Kidney (tissue), 14 donors: ENCODE measurements around the gene FANCE. TPM values are rescaled to one million over a fixed set of nuclear protein-coding genes. Genes with fewer than 3 reads are reported as not detected.
A peak's percentile ranks its signal among the peaks of the same experiment; 100 is the strongest.

Source experiments
- DNase-seq, 5 donors: peaks; one replicate each; pipeline ENCODE4 v3.0.0-alpha.2; 2013 to 2020
- FAIRE-seq: peaks from 2 replicates; lab custom pipeline; 2012; peaks lifted over from hg19 to GRCh38; lab: Jason Lieb, UNC
- H3K27ac ChIP-seq, 2 donors: one replicate each; pipeline ENCODE4 v1.7.0; 2013; ENCODE audit warnings: low read depth in 2 of 2, low read length in 2 of 2, inconsistent platforms in 1 of 2
- H3K27me3 ChIP-seq: one replicate; pipeline ENCODE4 v1.7.1; 2013; ENCODE audit warnings: low read length, inconsistent platforms; ENCODE audit not compliant: control insufficient read depth, insufficient read depth
- H3K36me3 ChIP-seq, 3 donors: one replicate each; pipeline versions ENCODE4 v1.7.0 to v1.7.1; 2013; ENCODE audit warnings: low read length in 3 of 3, control low read depth in 1 of 3, inconsistent platforms in 1 of 3; ENCODE audit not compliant: insufficient read depth in 3 of 3, control insufficient read depth in 2 of 3
- H3K4me1 ChIP-seq, 3 donors: one replicate each; pipeline versions ENCODE4 v1.7.0 to v1.7.1; 2013; ENCODE audit warnings: low read length in 3 of 3, inconsistent platforms in 1 of 3, low read depth in 1 of 3; ENCODE audit not compliant: control insufficient read depth in 2 of 3, insufficient read depth in 2 of 3
- H3K4me3 ChIP-seq, 3 donors: one replicate each; pipeline versions ENCODE4 v1.7.0 to v1.8.1; 2013; ENCODE audit warnings: low read length in 3 of 3, control low read depth in 1 of 3, inconsistent platforms in 1 of 3
- H3K9ac ChIP-seq, 3 donors: one replicate each; pipeline versions ENCODE4 v1.7.0 to v1.7.1; 2013; ENCODE audit warnings: low read length in 3 of 3, control low read depth in 1 of 3, inconsistent platforms in 1 of 3
- H3K9me3 ChIP-seq, 3 donors: one replicate each; pipeline versions ENCODE4 v1.7.0 to v1.7.1; 2013; ENCODE audit warnings: low read length in 3 of 3, control low read depth in 1 of 3, inconsistent platforms in 1 of 3; ENCODE audit not compliant: control insufficient read depth in 2 of 3, insufficient read depth in 1 of 3
- CTCF ChIP-seq: IDR thresholded peaks from 3 replicates; pipeline ENCODE4 v1.5.1; 2012; ENCODE audit warnings: mild to moderate bottlenecking, moderate library complexity, borderline replicate concordance; ENCODE audit not compliant: insufficient read depth; ENCODE audit errors: extremely low read depth
- intact Hi-C: fragments of 100-400 bp; cut with DNase I; formaldehyde crosslinking; loops from one replicate; pipeline ENCODE4 v1.11.1; 2022
- polyA plus RNA-seq: library from polyadenylated mRNA; stranded (reverse); fragments of 350-450 nt; fragmentation: Illumina TruSeq; extraction: RNeasy Lipid Tissue Mini Kit (QIAGEN cat#74804); gene quantifications from one replicate; pipeline ENCODE4 v1.2.3, GENCODE V29; 2014; ENCODE audit warnings: low read depth, low replicate concordance; ENCODE audit not compliant: insufficient read depth
- total RNA-seq: library from RNA; stranded (reverse); fragmentation: NEBNext Ultra II Directional; extraction: Animal tissue kit (Norgen Biotek cat#: 25700); gene quantifications from one replicate; pipeline ENCODE4 v1.2.1, GENCODE V29; 2021
- donor health status: control.
- donor health status: control.
- donor health status: control.
- donor health status: control.
- donor health status: control.
- donor health status: DM: yes; HTN: yes; CAD: no.
- donor health status: Normal renal cell carcinoma (clear cell type).

Gene FANCE
- total and polyA plus RNA-seq, 2 donors from 2014 or later: 1.2 to 2.7 TPM

- Histone ChIP-seq H3K36me3 (no peaks in the 10 kb centered on the region), H3K27me3 (no peaks in the 10 kb centered on the region), H3K9me3 (no peaks in the 10 kb centered on the region), H3K4me3 (no peak overlapping the region), H3K4me1 (peaks cover 0 to 8% (median 5%) of the 10 kb centered on the region in 3 donors), H3K27ac (no peak overlapping the region), H3K9ac (no peak overlapping the region)
- intact Hi-C loops: loop anchor here (10.0 kb wide), 1 partner anchor 103 kb away; the partner anchor contains the start of gene PPARD
- DNase-seq (peak in 1 of 5 donors; percentile 30), FAIRE-seq (no peak)
- no peak for TF ChIP-seq CTCF
These were observed 3.9 kb upstream of the FANCE start for GRCh38 chr6:35448191-35448590.

GRCh38 chr6:35449287-35449881 is 2.8 kb upstream of the FANCE start:
- no peak overlapping the region for H3K27ac ChIP-seq
- no peak overlapping the region for H3K4me3 ChIP-seq
- no peaks in the 10 kb centered on the region for H3K27me3 ChIP-seq
- no peaks in the 10 kb centered on the region for H3K9me3 ChIP-seq
- no peaks in the 10 kb centered on the region for H3K36me3 ChIP-seq
- peak; percentile 72 for TF ChIP-seq CTCF
- DNase-seq (peak in 2 of 5 donors; percentile 80), FAIRE-seq (no peak)
- intact Hi-C loops: loop anchor here (10.0 kb wide), 1 partner anchor 105 kb away; the partner anchor contains the start of gene PPARD
- peaks cover 0 to 8% (median 5%) of the 10 kb centered on the region in 3 donors for H3K4me1 ChIP-seq
- H3K9ac ChIP-seq: no peak overlapping the region

GRCh38 chr6:35451354-35452182 is 570 bp upstream of the FANCE start:
- intact Hi-C loops: no loop called here
- no peaks in the 10 kb centered on the region for H3K36me3 ChIP-seq
- TF ChIP-seq CTCF: no peak
- peak overlapping the region; percentile 48 to 54 (median 48) for H3K4me3 ChIP-seq
- H3K4me1 ChIP-seq: peaks cover 0 to 8% (median 5%) of the 10 kb centered on the region in 3 donors
- no peak overlapping the region for H3K27ac ChIP-seq
- H3K9me3 ChIP-seq: no peaks in the 10 kb centered on the region
- DNase-seq: peak in 2 of 5 donors; percentile 41 to 62
- no peak overlapping the region for H3K9ac ChIP-seq
- no peak for FAIRE-seq
- H3K27me3 ChIP-seq: no peaks in the 10 kb centered on the region
